Motor neuron (in vitro differentiated cells): ENCODE results near the gene ITPRIP. TPM values are rescaled to one million over a fixed set of nuclear protein-coding genes. Genes with fewer than 3 reads are reported as not detected.

Source experiments
- ATAC-seq, 8 experiments: fragments of 200-7000 bp; cut with Tn5 transposase; replicated peaks in 6 of 8; 2 replicates each; pipeline ENCODE4 v1.8.0; 2021; ENCODE audit warnings: mild to moderate bottlenecking in 8 of 8, moderate library complexity in 8 of 8
- H3K27ac ChIP-seq, 2 donors: fragments of 250-450 bp; sonication (Bioruptor Pico); 2 replicates each; pipeline ENCODE4 v1.9.0; 2021; ENCODE audit warnings: antibody characterized with exemption in 2 of 2, mild to moderate bottlenecking in 2 of 2, moderate library complexity in 1 of 2
- H3K4me1 ChIP-seq, 2 donors: fragments of 250-450 bp; sonication (Bioruptor Pico); replicated peaks in 1 of 2; 2 replicates each; pipeline ENCODE4 v1.6.1; 2021; ENCODE audit warnings: antibody characterized with exemption in 2 of 2, mild to moderate bottlenecking in 2 of 2, moderate library complexity in 1 of 2
- H3K4me3 ChIP-seq, 5 donors: fragments of 250-450 bp; sonication (Bioruptor Pico); 2 replicates each; pipeline ENCODE4 v1.9.0; 2021; ENCODE audit warnings: antibody characterized with exemption in 5 of 5, mild to moderate bottlenecking in 5 of 5, moderate library complexity in 4 of 5
- WGBS, 10 experiments: fragments of 450-650 bp; shearing (Covaris generic); methylation state at CpG; one replicate each; pipeline ENCODE4 v1.0.0; 2022; 5-methylcytosine and 5-hydroxymethylcytosine counted together
- in situ Hi-C, 9 experiments: fragments of 400-800 bp; cut with MboI; loops; one replicate each; pipeline ENCODE4 v1.15.0; 2021; ENCODE audit warnings: low sequenced_read_pairs in 9 of 9, low pct_unique_long_range_greater_than_20kb in 2 of 9; ENCODE audit not compliant: unreplicated experiment in 9 of 9
- total RNA-seq, 8 experiments: library from RNA; unstranded; fragments of 300-600 nt; gene quantifications; 2 replicates each; pipeline versions ENCODE4 v1.2.3 to v1.2.4, GENCODE V29; 2022

ITPRIP gene, protein sequence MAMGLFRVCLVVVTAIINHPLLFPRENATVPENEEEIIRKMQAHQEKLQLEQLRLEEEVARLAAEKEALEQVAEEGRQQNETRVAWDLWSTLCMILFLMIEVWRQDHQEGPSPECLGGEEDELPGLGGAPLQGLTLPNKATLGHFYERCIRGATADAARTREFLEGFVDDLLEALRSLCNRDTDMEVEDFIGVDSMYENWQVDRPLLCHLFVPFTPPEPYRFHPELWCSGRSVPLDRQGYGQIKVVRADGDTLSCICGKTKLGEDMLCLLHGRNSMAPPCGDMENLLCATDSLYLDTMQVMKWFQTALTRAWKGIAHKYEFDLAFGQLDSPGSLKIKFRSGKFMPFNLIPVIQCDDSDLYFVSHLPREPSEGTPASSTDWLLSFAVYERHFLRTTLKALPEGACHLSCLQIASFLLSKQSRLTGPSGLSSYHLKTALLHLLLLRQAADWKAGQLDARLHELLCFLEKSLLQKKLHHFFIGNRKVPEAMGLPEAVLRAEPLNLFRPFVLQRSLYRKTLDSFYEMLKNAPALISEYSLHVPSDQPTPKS
- 10 to 100 TPM in 2 of 8 experiments, 1 to 10 TPM in 6; 5.4 to 17.7 (median 8.6) TPM for total RNA-seq

DNA sequence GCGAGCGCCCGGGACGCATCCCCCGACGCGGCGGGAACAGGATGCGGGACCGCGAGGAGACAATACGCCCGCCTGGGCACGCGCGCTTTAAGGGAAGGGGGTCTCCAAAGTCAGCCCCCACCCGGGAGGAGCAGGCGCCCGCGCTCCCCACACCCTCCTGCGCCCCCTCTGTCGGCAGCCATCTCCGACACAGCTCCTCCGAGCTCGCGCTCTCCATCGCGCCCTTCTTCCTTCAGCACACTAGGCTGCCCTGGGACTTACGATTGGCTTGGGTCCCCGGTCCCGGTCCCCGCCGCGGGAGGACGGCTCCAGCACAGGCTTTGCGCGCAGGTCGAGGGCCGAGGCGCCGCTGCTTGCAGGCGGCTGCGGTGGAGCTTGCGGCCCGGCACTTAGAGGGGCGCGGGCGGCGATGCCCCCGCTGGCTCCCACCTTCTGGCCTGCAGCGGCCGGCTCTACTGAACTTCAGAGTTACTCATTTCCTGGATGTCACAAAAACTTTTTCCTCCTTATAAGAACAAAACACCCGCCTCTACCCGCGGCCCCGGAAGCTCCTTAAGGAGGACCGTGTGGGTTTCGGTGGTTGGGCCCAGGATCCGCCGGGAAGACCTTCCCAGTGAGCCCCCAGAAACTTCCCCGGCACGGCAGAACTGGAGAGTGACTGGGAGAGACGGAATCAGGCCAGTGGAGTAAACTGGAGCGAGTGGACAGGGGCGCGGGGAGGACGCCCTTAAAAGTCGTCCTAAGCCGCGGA lies at the start of gene ITPRIP:
TSS of gene ITPRIP (minus strand) at position 481 of the 751 bp plus-strand sequence. CDS start 22,414 bp downstream, outside the sequence.
- peaks cover 29 to 31% of the 10 kb centered on the region in 2 donors for H3K4me1 ChIP-seq
- in situ Hi-C loops: no loop called here
- peak; percentile 64 to 82 (median 78) for ATAC-seq

DNA sequence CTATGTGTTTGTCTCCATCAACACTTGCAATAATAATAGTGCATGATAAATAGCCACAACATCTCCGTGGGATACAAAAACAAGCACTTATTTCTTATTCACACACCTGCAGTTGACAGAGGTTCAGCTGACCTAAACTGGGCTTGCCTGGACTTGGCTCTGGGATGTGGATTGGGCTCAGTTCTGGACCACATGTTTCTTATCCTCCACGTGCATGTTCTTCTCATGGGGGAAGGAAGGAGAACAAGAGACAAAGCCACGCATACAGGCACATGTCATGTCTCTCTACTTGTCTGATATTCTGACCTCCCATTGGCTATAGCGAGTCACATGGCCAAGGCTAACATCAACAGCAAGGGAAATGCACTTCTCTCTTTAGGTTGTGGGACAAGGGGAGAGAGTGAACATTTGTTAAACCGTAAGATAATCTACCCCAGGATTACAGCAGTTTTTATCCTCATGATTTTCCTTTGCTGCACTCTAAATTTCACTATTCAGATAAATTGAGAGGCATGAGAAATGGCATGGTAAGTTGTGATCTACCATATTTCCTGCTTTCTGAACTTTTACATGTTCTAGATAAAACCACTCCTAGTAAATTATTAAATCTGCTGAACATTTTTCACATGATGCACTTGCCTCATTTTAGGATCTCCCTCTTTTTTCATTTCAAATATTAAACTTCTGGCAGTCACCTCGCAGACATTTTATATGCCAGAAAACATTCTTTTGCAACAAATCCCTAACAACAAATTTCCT lies 49.0 kb upstream of the ITPRIP start:
- in situ Hi-C loops: no loop called here
- no peaks in the 10 kb centered on the region for H3K4me1 ChIP-seq
- WGBS, 10 experiments: 29 to 100% (median 70%) methylated on average over 1 to 6 of the region's 6 CpGs
- ATAC-seq: no peak
- no peak overlapping the region for H3K27ac ChIP-seq
- no peak overlapping the region for H3K4me3 ChIP-seq

More for the DNA sequence above, at the start of gene ITPRIP:
- WGBS, 10 experiments: 0 to 3% (median 0%) methylated on average over 2 to 16 of the region's 70 CpGs; no CpG with 5 or more reads in 2 of the 10 experiments
- Histone ChIP-seq H3K27ac (peak within 1 kb of the TSS; percentile 46 to 90), H3K4me3 (peak within 1 kb of the TSS; percentile 48 to 78 (median 65))

DNA sequence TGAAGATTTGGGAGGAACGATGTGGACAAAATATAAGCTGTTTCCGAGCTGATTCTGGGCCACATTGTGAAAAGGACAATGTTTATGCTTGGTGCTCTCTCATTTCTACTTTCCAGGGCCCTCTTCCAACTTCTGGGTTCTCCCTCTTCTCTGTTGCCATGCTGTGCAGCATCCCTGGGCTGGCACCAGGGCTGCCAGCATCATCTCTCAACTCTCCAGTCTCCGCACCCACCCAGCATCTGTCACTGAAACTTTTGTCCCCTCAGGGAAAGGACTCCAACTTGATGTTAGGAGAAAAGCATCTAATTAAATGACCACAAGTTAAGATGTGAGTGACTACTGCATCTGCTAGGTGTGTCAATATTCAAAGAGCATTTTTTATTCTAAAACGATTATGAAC lies 42.1 kb upstream of the ITPRIP start:
- ATAC-seq: no peak
- in situ Hi-C loops: no loop called here
- Histone ChIP-seq H3K4me3 (no peak overlapping the region), H3K4me1 (no peaks in the 10 kb centered on the region), H3K27ac (no peak overlapping the region)
- WGBS, 10 experiments: 40 to 100% (median 82%) methylated on average over 1 to 4 of the region's 4 CpGs; no CpG with 5 or more reads in 1 of the 10 experiments

DNA sequence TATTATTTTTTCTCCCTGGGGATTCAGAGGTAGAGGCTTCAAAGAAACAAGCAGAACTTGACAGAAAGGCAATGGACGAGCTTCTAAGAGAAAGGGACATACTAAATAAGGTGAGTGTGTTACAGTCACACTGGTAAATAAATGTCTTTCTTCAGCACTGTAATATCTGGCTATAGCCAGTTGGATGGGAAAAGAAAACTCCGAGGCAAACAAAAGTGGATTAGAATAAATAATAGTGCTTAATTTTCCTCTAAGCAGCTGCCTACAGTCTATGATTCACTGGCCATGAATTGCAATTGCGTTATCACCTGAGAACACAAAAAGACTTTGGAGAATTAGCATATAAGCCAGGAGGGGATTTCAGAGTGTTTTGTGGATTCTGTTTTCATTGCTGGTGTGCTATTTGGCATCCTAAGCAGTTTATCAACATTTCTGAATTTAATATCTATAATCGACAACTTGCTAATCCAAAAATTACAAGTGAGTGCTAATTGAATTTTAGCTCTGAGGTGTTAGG lies 38.6 kb upstream of the ITPRIP start:
- peak in 1 of 8 experiments; percentile 23 for ATAC-seq
- WGBS, 10 experiments: 45 to 93% (median 78%) methylated on average over 2 to 4 of the region's 4 CpGs
- Histone ChIP-seq H3K4me3 (no peak overlapping the region), H3K4me1 (no peaks in the 10 kb centered on the region), H3K27ac (no peak overlapping the region)
- in situ Hi-C loops: no loop called here

DNA sequence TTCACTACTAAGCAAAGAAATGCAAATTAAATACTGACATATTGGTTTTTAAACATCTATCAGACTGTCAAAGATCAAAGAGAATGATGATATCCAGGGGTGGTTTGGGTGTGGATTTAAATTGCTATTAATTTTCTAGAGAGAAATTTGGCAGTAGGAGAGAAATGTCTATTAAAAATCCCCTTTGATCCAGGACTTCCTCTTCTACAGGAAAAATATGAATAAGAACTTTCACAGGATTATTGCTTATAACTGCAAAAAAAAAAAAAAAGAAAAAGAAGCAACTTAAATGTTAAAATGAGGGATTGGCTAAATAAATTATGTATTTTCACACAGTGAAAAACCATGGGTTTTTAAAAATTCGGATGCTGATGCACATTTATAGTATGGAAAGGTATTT lies 36.3 kb upstream of the ITPRIP start:
- H3K4me3 ChIP-seq: no peak overlapping the region
- in situ Hi-C loops: no loop called here
- no peak for ATAC-seq
- WGBS, 10 experiments: 0 to 88% (median 61%) methylated on average over 1 of the region's 1 CpG
- no peak overlapping the region for H3K27ac ChIP-seq
- no peaks in the 10 kb centered on the region for H3K4me1 ChIP-seq

DNA sequence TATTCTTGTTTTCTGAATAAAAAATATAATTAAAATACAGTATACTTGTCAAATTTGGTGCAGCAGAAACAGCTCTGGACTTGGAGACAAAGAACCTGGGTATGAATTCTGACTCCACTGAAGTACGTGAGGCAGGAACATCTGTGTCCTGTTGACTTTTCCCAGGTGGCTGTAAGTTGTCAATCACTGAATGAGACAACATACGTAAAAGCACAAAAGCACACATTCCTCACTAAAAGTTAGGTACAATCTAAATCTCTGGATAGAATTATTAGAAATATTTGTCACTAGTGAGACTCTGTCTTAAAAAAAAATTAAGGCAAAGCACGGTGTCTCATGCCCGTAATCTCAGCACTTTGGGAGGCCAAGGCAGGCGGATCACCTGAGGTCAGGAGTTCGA lies 33.5 kb upstream of the ITPRIP start:
- ATAC-seq: no peak
- 64 to 100% (median 95%) methylated on average over 3 to 6 of the region's 6 CpGs; no CpG with 5 or more reads in 4 of the 10 experiments for WGBS, 10 experiments
- Histone ChIP-seq H3K4me3 (no peak overlapping the region), H3K4me1 (peaks cover 6 to 14% of the 10 kb centered on the region in 2 donors), H3K27ac (no peak overlapping the region)
- in situ Hi-C loops: no loop called here

DNA sequence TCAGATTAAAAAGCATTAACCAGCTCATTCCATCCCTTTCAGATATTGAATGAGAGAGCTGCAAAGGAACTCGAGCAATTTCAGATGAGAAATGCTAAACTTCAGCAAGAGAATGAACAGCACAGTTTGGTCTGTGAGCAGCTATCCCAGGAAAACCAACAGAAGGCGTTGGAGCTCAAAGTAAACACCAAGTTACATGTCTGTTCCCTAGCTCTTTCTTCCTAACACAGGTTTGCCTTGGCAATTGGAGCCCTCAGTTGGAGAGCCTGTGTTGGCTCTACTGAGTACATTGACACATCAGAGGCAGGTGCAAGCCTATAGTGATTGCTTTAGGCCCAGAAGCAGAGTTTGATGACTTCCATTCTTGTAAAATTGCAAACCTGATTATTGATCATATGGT lies 30.1 kb upstream of the ITPRIP start:
- peaks cover 6 to 14% of the 10 kb centered on the region in 2 donors for H3K4me1 ChIP-seq
- in situ Hi-C loops: no loop called here
- 14 to 59% (median 25%) methylated on average over 1 to 2 of the region's 2 CpGs; no CpG with 5 or more reads in 3 of the 10 experiments for WGBS, 10 experiments
- H3K27ac ChIP-seq: no peak overlapping the region
- no peak overlapping the region for H3K4me3 ChIP-seq
- peak in 7 of 8 experiments; percentile 20 to 82 (median 31) for ATAC-seq

DNA sequence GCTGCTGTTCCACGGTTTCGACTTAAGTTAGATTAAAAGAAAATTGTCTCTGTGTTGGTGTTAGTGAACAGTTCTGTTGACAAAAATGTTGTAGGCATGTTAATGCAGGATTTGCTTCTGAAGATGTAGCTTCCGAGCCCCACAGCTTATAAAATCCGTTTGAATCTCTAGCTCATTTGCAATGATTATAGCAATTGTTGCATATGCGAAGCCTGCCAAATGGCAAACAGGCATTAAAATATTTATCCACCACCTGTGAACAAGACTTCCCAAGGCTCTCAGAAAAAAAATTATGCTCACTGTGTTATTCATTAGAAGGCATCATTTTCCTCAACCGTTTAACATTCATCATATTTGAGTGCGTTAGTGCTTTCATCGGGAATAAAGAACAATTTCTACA lies 29.6 kb upstream of the ITPRIP start:
- WGBS, 10 experiments: 3 to 71% (median 38%) methylated on average over 3 to 8 of the region's 8 CpGs
- ATAC-seq: peak in 5 of 8 experiments; percentile 6 to 87 (median 82)
- Histone ChIP-seq H3K4me3 (no peak overlapping the region), H3K4me1 (peaks cover 6 to 14% of the 10 kb centered on the region in 2 donors), H3K27ac (no peak overlapping the region)
- in situ Hi-C loops: no loop called here

DNA sequence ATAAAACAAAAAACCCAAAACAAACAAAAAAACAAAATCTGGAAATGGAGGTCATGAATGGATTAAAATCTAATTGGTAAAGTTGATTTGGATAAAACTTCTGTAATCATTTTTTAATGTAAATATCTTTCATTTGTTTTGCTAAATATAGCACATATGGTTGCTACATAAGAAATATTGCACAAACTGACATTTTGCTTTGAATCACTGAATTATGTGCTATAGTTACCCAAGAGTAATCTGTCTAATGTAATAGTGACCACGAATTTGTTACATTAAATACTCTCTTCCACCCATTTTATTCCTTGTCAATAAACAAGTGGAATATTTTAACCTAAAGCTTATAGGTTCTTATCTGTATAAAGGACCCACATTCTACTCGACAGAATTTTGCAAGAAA lies 21.5 kb upstream of the ITPRIP start:
- ATAC-seq: no peak
- H3K4me3 ChIP-seq: no peak overlapping the region
- in situ Hi-C loops: no loop called here
- H3K4me1 ChIP-seq: no peaks in the 10 kb centered on the region
- no peak overlapping the region for H3K27ac ChIP-seq
- 8 to 72% (median 48%) methylated on average over 1 to 2 of the region's 2 CpGs; no CpG with 5 or more reads in 1 of the 10 experiments for WGBS, 10 experiments

DNA sequence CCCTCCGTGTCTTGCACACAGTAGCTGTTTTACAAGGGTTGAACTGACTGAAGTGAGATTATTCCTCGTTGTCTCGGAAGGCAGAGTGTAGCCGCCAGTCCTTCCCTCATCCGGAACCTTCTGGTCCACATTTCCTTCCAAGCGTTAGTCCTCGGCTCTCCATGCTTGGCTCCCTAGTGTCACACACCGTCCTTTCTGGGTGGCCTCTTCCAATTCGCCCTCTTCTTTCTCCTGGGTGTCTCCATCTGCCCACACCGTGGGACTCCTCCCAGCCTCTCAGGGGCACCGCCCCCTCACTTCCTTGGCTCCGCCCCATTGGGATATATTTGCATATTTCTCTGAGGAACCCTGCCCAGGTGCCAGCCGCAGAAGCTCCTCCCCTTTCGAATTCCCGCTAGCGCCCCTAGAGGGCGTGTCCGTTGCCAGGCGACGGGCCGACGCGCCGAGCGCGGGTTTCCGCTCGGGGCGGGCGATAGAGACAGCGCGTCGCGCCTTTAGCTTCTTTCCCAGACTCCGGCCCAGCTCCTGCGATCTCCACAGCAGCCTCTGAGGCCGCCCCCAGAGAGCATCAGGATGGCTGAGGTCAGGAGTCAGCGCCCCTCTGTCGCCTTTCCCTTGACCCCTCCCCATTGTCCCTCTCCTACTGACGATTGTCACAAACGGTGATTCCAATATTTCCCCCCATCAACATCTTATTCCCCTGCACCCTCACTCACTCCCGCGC lies 15.2 kb upstream of the ITPRIP start, which contains the start of gene CFAP58:
TSS of gene CFAP58 (plus strand) at position 509 of the 724 bp plus-strand sequence. CDS start at position 574, 65 bp downstream.
- no peak within 1 kb of the TSS for H3K27ac ChIP-seq
- in situ Hi-C loops: no loop called here
- H3K4me1 ChIP-seq: peaks cover 6 to 9% of the 10 kb centered on the region in 2 donors
- H3K4me3 ChIP-seq: peak within 1 kb of the TSS in 3 of 5 donors; percentile 8 to 30 (median 9)
- 0 to 60% (median 18%) methylated on average over 2 to 16 of the region's 43 CpGs; no CpG with 5 or more reads in 1 of the 10 experiments for WGBS, 10 experiments
- peak; percentile 85 to 97 (median 92) for ATAC-seq

DNA sequence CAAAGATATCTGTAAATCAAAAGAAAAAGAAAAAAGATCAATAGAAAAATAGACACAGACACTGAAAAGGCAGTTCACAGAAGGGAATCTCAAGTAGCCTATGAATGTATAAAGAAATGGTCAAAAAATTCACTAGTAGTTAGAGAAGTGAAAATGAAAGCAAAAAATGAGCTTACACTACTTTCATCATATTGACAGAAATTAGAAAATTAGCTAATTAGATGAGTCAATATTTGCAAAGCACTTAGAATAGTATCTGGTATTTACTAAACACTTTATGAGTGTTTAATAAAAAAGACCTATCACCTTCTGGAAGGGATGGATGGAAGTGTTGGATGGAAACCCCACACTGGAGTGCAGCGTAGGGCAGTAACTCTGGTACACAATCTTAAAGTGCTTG lies 13.7 kb upstream of the ITPRIP start:
- WGBS, 10 experiments: 80 to 100% (median 100%) methylated on average over 1 of the region's 1 CpG; no CpG with 5 or more reads in 6 of the 10 experiments
- H3K4me1 ChIP-seq: peaks cover 6 to 9% of the 10 kb centered on the region in 2 donors
- in situ Hi-C loops: no loop called here
- no peak overlapping the region for H3K4me3 ChIP-seq
- ATAC-seq: no peak
- no peak overlapping the region for H3K27ac ChIP-seq
